IPS-18c (cell line): ENCODE measurements around the gene ARL15.

Experiments used
- H3K4me3 ChIP-seq: 2 replicates; pipeline ENCODE4 v1.7.0; 2013; ENCODE audit warnings: low read depth, mild to moderate bottlenecking, low read length, moderate library complexity; ENCODE audit not compliant: insufficient read depth
- H3K9me3 ChIP-seq: one replicate; pipeline ENCODE4 v1.6.1; 2013; ENCODE audit warnings: mild to moderate bottlenecking, low read length, moderate library complexity; ENCODE audit not compliant: control insufficient read depth, insufficient read depth

The ARL15 gene

DNA sequence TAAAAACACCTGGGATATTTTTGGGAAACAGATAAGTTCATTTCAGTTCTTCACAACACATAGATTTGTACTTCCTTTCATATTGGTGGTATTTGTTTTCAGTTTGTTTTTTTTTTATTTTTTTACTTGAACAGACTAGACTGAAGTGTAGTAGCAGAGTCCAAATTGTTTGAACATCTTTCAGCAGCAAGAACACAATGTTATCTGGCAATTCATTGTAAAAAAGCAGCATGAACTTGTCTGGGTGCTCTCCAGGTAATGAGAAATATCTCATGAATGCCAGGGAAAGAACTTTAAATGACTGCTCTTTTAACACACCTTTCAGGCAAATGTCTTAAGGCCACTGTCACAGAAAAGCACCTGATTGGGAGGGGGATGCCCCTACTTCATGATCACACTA lies 113.4 kb downstream of the ARL15 start:
- Histone ChIP-seq H3K4me3 (no peak overlapping the region), H3K9me3 (no peaks in the 10 kb centered on the region)

DNA sequence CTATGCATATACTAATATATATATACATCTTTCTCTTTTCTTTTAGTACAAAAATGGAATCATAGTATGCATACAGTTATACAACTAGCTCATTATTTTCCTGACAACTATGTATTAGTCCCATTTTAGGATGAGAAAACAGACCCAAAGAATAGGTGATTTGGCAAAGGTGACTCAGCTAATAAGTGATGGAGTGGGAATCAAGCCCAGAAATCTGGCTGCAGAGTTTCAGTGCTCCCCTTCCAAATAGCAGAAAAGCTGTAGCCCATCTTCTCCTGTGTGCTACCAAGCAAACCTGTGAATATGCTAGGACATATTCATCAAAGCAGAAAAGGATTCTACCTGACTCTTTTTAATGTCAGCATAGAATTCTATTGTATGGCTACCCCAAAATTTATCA lies 114.7 kb downstream of the ARL15 start:
- Histone ChIP-seq H3K9me3 (no peaks in the 10 kb centered on the region), H3K4me3 (no peak overlapping the region)

DNA sequence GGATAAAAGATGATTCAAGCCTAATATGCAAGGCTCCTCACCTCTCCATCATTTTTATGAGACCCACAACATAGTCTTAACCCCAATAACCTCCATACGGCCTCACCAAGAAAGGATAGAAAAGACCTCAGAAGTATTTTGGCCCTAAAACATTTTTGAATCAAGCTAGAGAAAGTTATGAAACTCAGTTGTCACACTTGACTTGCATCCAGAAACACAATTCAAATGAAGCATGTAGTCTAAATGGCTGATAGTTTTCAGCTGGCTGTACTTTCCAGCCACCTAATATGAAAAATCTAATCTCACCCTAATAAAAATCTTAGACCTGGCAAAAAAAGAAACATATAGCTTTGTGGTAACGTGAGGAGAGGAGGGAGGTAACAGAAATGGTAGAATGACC lies 116.1 kb downstream of the ARL15 start:
- Histone ChIP-seq H3K9me3 (no peaks in the 10 kb centered on the region), H3K4me3 (no peak overlapping the region)

DNA sequence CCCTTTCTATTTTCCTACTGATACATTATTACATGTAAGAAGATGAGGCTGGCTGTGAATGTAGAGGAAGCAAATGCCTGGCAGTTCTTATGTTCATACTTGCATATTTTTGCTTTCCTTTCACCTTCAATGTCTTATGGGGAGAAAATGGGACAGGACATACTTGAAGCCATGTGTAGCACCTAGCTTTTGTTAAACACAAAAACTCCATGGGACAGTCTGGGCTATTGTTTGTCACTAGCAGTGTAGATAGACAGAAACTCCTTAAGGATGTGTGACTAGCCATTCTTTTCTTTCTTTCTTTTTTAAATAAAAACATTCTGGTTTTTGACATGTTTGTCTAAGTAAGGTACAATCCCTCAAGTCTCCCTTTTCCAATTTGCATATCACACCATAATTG lies 122.7 kb downstream of the ARL15 start:
- Histone ChIP-seq H3K4me3 (no peak overlapping the region), H3K9me3 (no peaks in the 10 kb centered on the region)

DNA sequence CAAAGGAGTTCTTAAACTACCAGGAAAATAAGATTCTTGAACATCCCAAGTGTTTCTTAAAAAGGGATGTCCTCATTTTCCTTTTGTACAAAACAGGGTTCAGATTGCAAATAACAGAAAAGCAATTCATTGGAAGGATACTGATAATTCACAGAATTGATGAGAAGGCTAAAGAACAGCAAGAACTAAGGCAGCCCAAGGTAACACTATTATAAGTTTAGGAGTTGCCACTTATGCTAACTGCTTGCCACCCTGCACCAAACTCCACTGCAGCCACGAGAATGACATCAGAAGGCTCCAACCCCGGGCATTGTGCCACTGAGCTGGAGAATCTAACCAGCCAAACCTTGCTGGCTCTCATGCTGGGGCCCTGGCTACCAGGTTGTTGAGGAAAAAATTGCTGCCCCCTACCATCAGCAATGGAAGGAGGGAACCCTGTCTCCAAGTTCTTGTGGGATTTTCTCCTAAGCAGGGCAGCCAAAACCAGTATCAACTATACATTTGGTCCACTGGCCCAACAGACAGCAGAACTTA lies 123.4 kb downstream of the ARL15 start:
- no peaks in the 10 kb centered on the region for H3K9me3 ChIP-seq
- no peak overlapping the region for H3K4me3 ChIP-seq

DNA sequence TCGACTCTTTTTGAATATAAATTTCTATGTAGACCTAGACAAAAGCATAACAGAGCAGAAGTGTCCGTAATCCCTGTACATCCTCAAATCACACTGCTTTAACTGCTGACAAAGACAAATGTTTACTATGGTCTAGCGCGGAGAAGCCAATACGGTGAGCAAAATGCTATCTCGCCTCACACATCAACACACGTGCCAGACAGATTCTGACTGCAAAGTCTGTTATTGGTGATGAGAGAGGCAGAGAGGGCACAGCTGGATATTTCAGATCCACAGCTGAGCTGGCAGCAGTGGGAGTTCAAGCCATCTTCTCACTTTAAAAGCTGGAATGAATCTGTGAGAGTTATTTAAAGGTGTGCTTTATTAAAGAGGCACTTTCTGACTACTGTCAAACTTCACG lies 124.3 kb downstream of the ARL15 start:
- no peaks in the 10 kb centered on the region for H3K9me3 ChIP-seq
- no peak overlapping the region for H3K4me3 ChIP-seq

DNA sequence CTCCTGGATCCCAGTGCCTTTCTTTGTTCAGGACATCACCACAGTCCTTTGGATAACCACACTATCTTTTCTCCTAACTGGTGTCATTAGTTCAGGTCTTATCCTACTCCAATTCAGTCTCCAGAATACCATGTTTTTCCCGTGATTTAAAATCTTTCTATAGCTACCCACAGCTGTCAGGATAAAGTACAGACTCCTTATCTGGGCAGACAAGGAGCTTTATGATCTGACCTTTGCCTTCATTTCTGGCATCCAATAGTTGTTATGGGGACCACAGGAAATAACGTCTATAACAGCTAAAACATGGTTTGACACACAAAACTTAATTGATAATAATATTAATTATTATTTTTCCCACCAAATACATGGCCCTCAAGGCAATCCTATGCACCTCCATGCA lies 125.6 kb downstream of the ARL15 start:
- H3K9me3 ChIP-seq = no peaks in the 10 kb centered on the region
- no peak overlapping the region for H3K4me3 ChIP-seq

DNA sequence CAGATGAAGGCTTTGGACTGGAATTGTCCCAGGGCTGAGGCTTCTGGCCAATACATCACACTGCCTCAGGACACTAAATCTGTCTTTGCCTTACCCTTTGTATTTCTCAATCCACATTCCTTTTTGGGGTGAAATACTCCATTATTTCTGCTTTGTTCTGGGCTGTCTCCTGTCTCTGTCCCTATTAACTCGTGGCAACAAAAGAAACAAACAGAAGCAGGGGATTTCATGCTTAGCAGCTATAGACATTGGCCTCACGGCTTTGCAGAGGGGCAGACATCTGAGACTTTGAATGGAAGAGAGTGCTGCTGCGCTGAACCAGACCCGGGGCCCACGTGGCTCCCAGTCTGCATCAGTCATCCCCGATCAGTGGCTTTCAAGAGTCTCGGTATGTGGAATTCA lies 129.7 kb downstream of the ARL15 start:
- no peak overlapping the region for H3K4me3 ChIP-seq
- no peaks in the 10 kb centered on the region for H3K9me3 ChIP-seq

DNA sequence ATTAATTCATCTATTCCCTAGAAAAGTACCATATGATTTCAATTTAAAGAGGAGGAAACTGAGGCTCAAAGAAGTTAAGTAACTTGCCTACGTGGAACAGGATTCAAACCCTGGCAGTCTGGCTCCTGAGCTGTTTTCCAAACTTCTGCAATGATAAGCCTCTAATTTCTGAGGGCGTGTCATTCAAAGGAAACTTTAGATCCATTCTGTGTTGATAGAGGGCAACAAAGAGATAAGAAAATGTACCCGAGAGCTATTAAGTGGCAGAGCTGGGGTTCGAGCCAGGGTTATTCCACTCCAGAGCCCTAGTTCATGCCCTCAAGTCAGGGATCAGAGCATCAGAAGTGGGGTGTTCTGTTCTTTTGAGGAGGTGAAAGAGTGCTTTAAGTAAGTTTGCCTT lies 131.4 kb downstream of the ARL15 start:
- Histone ChIP-seq H3K4me3 (no peak overlapping the region), H3K9me3 (no peaks in the 10 kb centered on the region)

DNA sequence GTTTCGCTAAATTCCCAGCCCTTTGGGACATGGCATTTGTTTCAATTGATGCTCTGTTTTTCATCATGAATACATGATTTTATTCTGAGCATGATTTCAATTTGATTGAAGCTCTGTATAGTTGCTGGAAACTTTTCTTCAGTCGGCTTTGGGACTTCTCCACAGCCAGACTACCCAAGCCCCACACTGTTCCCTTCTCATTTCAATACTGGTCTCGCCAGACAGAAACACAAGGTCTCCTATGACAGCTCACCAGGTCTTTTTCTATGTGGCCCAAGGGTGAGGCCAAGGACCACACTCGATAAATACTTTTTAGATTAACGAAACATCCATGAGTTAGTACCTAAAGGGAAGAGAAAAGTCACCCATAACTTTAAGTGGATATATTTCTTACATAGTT lies 132.2 kb downstream of the ARL15 start:
- no peak overlapping the region for H3K4me3 ChIP-seq
- no peaks in the 10 kb centered on the region for H3K9me3 ChIP-seq

DNA sequence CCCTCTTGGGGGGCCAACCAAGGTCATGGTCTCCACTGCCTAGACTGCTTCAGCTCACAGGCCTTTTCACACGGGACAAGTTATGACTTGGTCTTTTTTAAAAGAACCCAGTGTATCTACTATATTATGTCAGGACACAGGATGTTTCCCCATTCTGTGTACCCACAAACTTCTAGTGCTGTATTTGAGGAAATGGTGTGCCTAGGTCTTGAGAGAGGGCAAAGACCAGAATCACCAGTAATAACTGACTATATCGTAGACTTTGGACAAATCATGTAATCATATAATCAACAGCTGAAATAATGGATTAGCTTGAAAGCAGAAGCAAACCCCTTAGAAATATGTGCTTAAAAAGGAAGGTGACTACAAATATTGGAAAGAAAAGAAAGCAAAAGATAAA lies 133.3 kb downstream of the ARL15 start:
- Histone ChIP-seq H3K4me3 (no peak overlapping the region), H3K9me3 (no peaks in the 10 kb centered on the region)

DNA sequence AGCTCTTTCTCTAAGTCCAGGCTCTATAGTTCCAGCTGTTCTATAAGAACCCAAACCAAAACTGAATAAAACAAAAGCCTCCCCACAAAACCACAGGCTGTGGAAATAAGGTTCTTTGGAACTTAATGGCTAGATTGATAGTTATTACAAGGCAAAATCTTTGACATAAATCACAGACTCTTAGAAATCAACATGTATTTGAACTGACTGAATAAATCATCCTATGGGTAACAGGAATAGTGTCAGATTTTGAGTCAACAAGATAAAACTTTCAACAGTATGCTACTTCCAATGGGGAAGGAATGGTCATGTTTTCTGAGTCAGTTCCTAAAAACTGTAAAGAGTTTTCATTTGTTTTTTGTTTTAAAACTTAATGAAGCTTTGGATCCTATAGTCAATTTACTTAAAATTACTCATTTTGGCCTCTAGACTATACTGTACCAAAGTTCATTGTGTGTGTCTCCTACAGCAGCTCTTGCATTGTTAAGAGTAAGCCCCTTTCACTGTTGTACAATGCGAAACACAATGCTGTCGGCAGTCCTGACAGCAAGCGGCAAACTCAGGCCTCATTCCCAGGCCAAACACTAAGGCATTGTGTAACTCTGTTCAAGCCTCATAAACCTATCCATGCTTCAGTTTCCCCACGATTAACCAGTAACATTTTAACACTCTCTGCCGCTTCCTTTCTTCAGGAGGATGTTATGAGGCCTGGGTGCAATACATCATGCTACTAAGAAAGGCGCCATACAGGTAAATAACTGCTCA lies 134.1 kb downstream of the ARL15 start:
- Histone ChIP-seq H3K4me3 (no peak overlapping the region), H3K9me3 (no peaks in the 10 kb centered on the region)

DNA sequence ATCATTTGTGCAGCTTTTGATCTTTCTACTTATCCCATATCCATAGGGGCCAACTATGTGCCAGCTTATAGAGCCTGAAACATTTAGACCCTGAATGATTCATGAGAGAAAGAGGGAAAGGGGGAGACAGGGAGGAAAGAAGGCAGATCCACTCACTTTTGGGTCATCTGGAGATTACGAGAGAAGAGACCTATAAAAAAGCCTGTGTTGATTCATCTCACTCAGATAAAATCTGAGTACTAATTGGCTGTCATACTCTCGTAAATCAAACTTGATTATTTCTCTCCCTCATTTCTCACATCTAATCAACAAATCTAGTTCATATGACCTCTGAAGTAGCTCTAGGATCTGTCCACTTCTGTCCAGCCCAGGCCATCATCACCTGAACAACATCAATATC lies 137.1 kb downstream of the ARL15 start:
- Histone ChIP-seq H3K4me3 (no peak overlapping the region), H3K9me3 (no peaks in the 10 kb centered on the region)

DNA sequence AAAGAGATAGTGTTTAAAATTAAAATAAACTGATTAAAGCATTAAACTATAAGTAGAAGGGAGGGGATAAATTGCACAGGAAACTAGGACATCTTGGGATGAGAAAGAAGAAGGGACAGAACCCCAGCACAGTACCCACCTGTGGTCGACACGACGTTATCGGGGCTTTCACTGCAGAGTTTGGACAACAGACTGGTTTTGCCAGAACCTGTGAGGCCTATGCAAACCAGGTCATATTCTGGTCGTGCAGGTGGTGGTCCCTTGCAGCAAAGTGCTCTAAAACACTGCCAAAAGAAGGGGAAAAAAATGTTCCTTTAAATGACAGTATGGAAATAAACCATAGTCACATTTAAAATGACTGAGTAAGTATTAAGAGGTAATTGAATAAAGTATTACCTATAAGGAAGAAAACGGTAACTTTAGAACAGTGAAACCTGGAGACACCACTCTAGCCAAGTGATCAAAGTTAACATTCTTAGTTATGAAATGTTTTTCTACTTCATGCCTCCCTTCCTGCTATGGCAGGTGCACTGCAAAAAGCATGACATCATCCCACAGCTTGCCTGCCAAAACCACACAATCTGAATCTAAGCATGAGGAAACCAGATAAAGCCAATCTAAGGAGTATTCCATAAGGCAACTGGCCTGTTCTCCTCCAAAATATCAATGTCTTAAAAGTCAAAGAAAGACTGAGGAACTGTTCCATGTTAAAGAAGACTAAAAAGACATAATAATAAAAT lies 138.6 kb downstream of the ARL15 start:
- Histone ChIP-seq H3K9me3 (no peaks in the 10 kb centered on the region), H3K4me3 (no peak overlapping the region)

DNA sequence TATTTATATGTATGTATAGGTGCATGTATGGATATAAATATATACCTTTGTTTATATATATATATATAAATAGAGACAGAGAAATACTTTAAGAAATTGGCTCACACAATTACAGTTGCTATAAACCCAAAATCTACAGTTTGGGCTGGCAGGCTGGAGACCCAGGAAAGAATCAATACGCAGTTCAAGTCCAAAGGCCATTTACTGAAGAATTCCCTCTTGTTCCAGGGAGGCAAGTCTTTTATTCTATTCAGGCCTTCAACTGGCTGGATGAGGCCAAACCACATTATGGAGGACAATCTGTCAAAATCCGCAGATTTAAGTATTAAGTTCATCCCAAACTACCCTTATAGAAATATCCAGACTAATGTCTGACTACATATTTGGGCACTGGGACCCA lies 144.7 kb downstream of the ARL15 start:
- Histone ChIP-seq H3K4me3 (no peak overlapping the region), H3K9me3 (no peaks in the 10 kb centered on the region)

DNA sequence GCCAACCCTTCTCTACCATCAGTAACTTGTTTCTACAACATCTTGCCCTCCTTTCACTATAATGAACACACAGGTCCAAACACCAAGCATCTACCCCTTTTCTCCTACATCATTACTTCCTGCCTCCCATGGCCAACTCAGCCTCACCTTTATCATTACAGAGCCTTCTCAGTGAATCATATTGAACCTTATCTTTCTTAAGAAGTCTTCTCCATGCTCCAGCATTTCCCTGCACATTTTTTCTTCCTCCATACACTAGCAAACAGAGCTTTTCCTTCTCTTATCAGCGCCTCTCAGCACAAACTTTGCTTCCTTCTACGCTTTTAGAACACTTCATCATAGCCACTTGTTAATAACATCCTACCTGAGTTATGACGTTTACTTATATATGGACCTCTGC lies 148.2 kb downstream of the ARL15 start:
- H3K4me3 ChIP-seq = no peak overlapping the region
- H3K9me3 ChIP-seq = no peaks in the 10 kb centered on the region

DNA sequence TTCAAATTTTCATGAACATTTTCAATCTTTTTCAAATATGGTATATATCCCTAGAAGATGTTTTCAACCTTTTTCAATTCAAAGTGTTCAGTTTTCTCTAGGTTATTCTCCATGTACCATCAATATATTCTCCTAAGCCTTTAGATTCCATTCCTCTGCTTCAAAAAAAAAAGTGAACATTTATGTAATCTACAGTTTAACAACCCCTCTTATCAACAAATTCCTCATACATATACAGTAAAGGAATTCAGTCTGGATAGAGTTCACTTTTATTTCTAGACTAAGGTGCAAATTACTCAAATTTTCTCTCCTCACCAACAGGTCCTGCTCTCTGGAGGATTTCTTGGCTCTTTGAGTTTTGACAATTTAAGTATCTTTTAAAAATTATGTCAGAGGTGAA lies 150.0 kb downstream of the ARL15 start:
- Histone ChIP-seq H3K4me3 (no peak overlapping the region), H3K9me3 (no peaks in the 10 kb centered on the region)

DNA sequence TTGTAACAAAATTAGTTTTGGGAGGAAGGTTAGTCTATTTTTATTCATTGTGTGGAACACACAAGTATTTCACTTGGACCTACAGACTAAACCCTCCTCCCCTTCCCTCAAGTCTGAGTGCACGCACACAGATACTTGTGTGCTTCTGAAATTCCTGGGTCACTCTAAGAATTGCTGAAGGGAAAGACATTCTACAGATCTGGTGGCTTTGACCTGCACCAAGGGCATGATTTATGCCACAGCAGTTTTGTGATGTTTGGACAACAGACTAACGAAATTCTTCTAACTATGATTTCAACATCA lies 150.5 kb downstream of the ARL15 start:
- Histone ChIP-seq H3K4me3 (no peak overlapping the region), H3K9me3 (no peaks in the 10 kb centered on the region)
